GM12865 (cell line): ENCODE measurements around the gene GPR35.
A peak's percentile ranks its signal among the peaks of the same experiment; 100 is the strongest.
"Not testable (repeated sequence)": the region's sequence is repeated elsewhere in the genome, so short reads cannot be mapped to it uniquely, and the experiment has no call there.

Experiments
- DNase-seq: peaks from one replicate; pipeline ENCODE4 v3.0.0; 2010; ENCODE audit warnings: low read depth
- H3K4me3 ChIP-seq: 2 replicates; pipeline ENCODE4 v1.5.1; 2011; ENCODE audit warnings: mild to moderate bottlenecking, low read depth, low read length, control low read depth
- TF ChIP-seq, protein P1 (sequence below): IDR thresholded peaks from 2 replicates; pipeline ENCODE4 v1.5.1; 2011; ENCODE audit warnings: low read length, control low read depth, low read depth, inconsistent platforms; ENCODE audit not compliant: insufficient read depth; ENCODE audit errors: missing control alignments

Gene GPR35

DNA sequence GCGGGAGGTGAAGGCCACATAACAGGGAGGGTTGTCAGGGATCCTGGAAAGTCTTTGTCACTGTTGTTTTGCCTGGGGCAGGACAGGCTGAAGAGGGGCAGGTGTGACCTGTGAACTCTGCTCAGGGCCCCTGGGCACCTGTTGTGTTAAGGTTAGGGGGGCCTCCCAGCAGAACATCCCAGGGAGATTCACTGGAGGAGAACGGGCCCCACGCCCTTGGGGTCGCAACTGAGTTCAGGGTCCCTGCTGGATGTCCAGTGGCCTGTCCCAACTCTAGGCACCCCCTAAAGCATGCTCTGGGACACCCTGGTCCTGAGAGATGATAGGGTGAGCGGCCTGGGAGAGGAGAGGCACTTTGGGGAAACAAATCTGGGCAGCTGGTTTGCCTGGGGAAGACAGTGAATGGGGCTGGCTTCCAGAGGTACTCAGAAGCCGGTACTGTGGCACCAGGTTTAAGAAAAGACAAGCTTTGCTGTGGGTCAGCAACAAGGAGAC is 22.9 kb downstream of the GPR35 start:
- no peak for DNase-seq

DNA sequence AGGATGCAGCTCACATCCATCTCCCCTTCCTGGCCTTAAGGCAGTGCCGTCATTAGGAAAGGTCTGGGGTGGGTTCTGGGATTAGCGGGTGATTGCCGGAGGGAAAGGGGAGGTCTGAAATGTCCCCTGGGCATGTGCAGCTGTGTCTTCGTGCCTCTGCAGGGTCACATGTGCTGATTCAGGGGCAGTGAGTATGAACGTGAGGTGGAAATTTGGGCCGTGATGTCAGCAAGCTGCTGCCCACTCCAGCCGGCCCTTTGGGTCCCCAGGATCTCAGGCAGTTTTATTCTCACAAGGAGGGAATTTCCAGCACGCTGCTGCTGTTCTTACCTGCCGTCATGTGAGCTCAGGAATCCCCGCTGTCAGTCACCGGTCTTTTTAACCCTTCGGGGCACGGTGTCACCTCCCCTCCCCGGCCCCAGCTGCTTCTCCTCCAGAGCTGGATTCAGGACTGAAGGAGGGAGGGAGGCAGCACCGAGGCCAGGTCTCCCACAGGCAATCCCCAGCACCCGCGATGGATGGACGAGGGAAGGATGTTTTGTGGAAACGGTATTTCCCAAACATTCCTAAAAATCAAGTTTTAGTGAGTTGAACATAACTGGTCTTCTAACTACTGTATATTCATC is 23.5 kb downstream of the GPR35 start:
- peak; percentile 37 for DNase-seq
- TF ChIP-seq, protein P1, sequence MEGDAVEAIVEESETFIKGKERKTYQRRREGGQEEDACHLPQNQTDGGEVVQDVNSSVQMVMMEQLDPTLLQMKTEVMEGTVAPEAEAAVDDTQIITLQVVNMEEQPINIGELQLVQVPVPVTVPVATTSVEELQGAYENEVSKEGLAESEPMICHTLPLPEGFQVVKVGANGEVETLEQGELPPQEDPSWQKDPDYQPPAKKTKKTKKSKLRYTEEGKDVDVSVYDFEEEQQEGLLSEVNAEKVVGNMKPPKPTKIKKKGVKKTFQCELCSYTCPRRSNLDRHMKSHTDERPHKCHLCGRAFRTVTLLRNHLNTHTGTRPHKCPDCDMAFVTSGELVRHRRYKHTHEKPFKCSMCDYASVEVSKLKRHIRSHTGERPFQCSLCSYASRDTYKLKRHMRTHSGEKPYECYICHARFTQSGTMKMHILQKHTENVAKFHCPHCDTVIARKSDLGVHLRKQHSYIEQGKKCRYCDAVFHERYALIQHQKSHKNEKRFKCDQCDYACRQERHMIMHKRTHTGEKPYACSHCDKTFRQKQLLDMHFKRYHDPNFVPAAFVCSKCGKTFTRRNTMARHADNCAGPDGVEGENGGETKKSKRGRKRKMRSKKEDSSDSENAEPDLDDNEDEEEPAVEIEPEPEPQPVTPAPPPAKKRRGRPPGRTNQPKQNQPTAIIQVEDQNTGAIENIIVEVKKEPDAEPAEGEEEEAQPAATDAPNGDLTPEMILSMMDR = no peak

More for the DNA sequence above, 22.9 kb downstream of the GPR35 start:
- TF ChIP-seq, protein P1 = no peak
- no peak overlapping the region for H3K4me3 ChIP-seq

DNA sequence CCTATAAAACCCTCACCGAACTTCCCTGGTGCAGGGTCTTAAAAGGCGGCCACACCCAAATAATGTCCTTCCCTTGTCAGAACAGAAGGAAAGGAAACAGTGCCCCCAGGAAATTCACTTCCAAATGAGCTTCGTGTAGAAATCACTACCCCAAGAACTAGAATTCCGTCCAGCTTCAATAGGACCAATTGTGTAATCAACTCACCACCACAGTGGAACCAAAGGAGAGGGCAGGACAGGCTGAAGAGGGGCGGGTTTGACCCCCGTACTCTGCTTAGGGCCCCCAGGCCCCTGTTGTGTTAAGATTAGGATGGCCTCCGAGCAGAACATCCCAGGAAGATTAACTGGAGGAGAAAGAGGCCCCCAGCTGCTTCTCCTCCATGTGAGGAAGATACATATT is 24.1 kb downstream of the GPR35 start:
- TF ChIP-seq, protein P1 = no peak
- no peak for DNase-seq
- no peak overlapping the region for H3K4me3 ChIP-seq

More for the DNA sequence above, 23.5 kb downstream of the GPR35 start:
- H3K4me3 ChIP-seq = no peak overlapping the region

DNA sequence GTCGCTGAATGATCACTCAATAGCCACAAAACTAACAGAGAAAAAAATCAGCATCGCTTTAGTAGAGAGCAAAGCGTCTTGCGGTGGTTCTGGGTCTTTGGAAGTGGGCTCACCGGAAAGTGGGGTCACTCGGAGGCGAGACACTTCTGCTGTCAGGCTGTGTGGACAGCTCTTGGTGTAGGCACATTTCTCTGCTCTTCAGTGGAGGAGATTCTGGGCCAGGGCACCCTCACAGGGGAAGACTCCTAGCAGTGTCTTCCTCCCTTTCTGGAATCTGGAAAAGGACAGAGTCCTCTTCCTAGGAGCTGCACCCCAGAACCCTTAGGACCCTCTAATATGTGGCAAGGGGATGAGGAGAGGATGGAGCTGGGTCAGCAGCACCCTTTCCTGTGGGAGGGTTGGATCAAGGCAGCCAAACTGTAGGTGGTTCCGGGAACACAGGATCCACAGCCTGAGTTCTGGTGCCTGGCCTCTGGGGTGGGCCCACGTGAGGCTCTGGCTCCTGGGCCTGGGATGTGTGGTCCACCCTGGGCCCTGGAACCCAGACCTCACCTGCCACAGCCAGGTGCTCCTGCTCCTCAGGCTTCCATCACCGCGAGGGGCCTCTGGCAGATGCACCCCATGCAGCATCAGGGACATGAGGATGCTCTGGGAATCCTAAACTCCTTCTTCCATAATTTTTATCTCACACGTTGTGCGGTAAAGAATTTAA is 25.1 kb downstream of the GPR35 start:
- H3K4me3 ChIP-seq = no peak overlapping the region
- DNase-seq = no peak
- TF ChIP-seq, protein P1 = no peak

DNA sequence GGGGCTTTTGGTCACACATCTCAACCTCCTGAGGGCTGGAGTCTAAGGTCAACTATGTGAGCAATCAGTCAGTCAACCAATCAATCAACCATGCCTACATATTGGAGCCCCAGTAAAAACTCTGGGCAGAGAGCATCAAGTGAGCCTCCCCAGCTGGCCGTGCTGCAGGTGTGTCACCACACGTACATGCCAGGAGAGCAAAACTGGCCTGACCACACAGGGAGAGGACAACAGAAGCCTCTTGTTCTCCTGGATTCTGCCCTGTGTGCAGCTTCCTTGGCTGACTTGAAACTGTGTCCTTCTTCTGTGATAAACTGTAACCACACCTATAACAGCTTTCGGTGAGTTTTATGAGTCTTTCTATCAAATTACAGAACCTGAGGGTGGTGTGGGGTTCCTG is 25.9 kb downstream of the GPR35 start:
- no peak overlapping the region for H3K4me3 ChIP-seq
- TF ChIP-seq, protein P1 = no peak
- DNase-seq = no peak

DNA sequence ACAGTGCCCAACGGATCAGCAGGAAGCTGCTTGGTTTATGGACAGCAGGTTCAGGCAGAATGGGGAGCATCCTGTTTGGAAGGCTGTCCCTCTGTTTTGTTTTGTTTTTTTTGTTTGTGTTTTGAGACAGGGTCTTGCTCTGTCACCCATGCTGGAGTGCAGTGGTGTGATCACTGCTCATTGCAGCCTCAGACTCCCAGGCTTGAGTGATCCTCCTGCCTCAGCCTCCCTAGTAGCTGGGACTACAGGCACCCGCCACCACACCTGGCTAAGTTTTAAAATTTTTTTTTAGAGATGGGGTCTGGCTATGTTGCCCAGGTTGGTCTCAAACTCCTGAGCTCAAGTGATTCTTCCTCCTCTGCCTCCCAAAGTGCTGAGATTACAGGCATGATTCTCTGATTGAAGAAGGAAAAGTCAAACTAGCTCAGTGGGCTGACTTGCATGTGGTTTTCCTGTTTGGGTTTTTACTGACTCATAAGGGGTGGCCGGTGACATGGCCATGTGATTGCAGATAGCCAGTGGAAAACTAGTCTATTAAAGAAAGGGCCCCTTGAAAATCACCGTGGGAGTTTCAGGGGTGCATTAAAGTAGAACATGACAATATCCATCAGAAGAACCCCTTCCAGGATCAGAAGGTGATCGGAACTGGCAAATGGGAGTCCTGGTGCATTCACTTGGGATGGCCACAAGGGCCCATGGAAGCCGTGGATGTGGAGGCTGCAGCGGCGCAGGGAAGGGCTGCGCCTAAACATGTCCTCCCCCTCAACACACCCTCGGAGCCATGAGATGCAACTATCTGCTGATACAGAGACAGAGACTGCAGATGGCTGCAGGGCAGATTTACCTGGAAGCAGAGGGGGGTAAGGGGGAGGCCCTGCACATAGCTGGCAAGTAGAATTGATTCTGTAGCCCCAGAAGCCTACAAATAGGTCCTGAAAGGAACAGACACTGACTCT is 30.9 kb downstream of the GPR35 start:
- DNase-seq = peak; percentile 69
- H3K4me3 ChIP-seq = no peak overlapping the region
- TF ChIP-seq, protein P1 = no peak

DNA sequence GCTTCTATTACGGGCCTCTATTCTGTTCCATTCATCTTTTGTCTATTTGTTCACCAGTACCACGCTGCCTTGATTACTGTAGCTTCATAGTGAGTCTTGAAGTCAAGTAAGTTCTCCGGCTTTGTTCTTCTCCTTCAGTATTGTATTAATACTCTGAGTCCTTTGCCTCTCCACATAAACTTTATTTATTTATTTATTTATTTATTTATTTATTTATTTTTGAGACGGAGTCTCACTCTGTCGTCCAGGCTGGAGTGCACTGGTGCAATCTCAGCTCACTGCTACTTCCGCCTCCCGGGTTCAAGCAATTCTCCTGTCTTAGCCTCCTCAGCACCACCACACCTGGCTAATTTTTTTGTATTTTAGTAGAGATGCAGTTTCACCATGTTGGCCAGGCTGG is 34.6 kb downstream of the GPR35 start:
- DNase-seq, H3K4me3 ChIP-seq: not testable (repeated sequence)
